ENCODE data around the gene PPA1. TPM values are rescaled to one million over a fixed set of nuclear protein-coding genes. Genes with fewer than 3 reads are reported as not detected.
"Not testable (repeated sequence)": the region's sequence is repeated elsewhere in the genome, so short reads cannot be mapped to it uniquely, and the experiment has no call there.

Gene PPA1
- total RNA-seq, 1 donor from 2014 or later, result 303 TPM

DNA sequence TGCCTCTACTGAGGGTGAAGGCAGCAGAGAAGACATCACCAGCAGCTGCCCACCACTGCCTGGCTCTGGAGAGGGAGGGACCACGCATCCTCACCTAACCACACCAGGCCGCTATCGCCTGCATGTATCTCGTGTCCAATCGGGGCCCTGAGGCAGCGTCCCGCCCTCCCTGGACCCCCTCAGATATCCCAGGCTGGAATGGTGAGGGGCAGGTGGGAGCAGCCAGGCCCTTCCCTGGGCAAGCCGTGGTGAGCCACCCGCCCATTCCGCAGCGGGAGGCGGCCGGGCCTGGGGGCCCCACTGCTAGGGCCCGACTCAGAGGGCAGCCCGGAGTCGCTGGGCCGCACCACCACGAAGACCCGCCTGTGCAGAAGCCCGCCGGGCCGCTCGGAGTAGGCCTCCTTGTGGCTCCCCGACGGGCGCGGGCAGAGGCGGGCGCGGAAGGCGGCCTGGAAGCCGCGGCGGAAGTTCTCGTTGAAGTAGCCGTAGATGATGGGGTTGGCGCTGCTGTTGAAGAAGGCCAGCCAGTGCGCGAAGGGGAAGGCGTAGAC is 21.6 kb upstream of the PPA1 start:
- no peak for DNase-seq (ENCODE audit: low read depth)

DNA sequence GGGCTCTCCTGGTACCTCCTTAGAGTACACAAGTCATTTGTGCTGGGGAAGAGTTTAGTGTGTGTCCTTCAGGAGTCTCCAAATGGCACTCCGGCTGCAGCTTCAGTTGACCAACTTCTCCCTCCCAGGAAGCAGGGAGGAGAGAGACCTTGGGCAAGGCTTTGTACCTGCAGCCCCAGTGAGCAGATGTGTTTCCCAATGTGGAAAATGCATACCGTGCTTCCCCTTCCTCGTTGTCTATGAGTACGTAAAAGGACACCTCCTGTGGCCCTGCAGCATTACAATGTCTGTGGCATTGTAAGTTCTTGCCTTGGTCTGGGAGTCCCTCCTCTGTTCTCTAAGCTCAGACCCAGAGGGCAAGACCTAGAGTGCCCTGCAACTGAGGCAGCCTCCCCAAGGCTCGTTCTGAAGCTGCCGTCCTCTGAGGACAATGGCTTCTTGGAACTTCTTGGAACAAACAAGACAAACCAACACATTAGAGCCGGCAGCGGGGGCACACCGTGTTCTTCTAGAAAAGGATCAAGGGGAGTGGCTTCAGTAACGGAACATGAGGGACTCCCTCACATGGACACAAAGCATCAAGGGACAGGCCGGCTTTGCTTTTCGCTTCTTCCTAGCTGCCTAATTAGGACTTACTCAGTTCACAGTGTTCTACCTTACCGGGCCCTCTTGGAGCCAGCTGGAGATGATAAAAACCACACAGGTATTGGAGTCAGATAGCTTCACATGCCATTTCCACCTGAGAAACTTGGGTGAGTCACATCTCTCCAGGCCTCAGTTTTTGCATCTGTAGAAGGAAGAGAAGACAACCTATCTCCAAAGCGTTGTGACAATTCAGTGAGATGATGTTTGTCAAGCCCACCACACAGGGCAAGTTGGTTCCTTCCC is 20.9 kb upstream of the PPA1 start:
- DNase-seq (ENCODE audit: low read depth), result no peak

GRCh38 chr10:70250961-70251680 is 17.9 kb upstream of the PPA1 start:
- no peak for DNase-seq (ENCODE audit: low read depth)

- DNase-seq (ENCODE audit: low read depth), result no peak
Observed at GRCh38 chr10:70247360-70247759, 14.1 kb upstream of the PPA1 start.

GRCh38 chr10:70241081-70241480 is 7.9 kb upstream of the PPA1 start:
- no peak for DNase-seq (ENCODE audit: low read depth)

DNA sequence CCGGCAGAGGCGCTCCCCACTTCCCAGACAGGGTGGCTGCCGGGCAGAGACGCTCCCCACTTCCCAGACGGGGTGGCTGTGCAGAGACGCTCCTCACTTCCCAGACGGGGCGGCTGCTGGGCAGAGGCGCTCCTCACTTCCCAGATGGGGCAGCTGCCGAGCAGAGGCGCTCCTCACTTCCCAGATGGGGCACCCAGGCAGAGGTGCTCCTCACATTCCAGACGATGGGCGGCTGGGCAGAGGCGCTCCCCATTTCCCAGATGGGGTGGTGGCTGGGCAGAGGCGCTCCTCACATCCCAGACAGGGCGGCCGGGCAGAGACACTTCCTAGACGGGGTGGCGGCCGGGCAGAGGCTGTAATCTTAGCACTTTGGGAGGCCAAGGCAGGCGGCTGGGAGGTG is 6.8 kb upstream of the PPA1 start:
- not testable (repeated sequence) for DNase-seq (ENCODE audit: low read depth)

DNA sequence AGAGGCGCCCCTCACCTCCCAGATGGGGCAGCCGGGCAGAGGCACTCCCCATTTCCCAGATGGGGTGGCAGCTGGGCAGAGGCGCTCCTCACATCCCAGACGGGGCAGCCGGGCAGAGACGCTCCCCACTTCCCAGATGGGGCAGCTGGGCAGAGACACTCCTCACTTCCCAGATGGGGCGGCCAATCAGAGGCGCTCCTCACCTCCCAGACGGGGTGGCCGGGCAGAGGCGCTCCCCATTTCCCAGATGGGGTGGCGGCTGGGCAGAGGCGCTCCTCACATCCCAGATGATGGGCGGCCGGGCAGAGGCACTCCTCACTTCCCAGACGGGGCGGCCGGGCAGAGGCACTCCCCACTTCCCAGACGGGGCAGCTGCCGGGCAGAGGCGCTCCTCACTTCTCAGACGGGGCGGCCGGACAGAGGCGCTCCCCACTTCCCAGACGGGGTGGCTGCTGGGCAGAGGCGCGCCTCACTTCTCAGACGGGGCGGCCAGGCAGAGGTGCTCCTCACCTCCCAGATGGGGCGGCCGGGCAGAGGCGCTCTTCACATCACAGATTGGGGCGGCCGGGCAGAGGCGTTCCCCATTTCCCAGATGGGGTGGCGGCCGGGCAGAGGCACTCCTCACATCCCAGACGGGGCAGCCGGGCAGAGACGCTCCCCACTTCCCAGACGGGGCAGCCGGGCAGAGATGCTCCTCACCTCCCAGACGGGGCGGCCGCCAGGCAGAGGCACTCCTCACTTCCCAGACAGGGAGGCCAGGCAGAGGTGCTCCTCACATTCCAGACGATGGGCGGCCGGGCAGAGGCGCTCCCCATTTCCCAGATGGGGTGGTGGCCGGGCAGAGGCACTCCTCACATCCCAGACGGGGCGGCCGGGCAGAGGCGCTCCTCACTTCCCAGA is 6.1 kb upstream of the PPA1 start:
- DNase-seq (ENCODE audit: low read depth), result not testable (repeated sequence)

- DNase-seq (ENCODE audit: low read depth), result not testable (repeated sequence)
Observed at GRCh38 chr10:70237958-70238536, 4.8 kb upstream of the PPA1 start.

- peak; percentile 53 for DNase-seq (ENCODE audit: low read depth)
Observed at GRCh38 chr10:70234668-70235447, 1.6 kb upstream of the PPA1 start.

- no peak for DNase-seq (ENCODE audit: low read depth)
Observed at GRCh38 chr10:70233939-70234300, 691 bp upstream of the PPA1 start.

- no peak for DNase-seq (ENCODE audit: low read depth)
Observed at GRCh38 chr10:70232859-70233108, 445 bp downstream of the PPA1 start.

DNA sequence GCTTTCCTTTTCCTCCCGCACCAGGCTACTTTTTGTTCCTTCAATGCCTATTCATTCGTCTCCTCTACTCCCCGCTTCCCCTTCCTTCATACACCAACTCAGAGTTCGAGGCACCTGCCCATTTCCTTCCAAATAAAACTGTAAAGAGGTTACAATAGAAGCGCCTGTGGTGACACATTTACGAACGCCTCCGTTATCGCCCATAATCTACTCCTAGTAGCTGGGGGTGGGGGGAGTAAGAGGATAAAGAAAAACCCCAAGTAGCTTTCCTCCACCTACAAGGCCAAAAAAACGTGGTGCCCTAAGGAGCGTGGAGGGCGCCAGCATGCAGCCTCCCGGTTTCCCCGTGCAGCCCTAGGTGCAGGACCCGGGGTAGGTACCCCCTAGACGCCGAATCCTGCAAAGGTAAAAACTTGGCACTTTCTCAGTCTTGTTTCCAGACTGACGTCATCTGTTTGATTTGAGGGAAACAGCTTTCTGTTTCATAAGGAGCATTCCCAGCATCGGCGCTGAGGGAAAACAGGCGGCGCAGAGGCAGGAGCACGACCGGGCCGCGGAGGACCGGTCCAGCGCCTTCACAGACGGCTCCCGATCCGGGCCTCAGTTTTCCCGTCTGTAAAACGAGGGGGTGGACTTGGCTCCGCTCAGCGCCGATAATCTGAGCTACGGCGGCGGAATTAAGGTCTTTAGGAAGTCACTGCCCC is 922 bp downstream of the PPA1 start:
- peak; percentile 73 for DNase-seq (ENCODE audit: low read depth)

DNA sequence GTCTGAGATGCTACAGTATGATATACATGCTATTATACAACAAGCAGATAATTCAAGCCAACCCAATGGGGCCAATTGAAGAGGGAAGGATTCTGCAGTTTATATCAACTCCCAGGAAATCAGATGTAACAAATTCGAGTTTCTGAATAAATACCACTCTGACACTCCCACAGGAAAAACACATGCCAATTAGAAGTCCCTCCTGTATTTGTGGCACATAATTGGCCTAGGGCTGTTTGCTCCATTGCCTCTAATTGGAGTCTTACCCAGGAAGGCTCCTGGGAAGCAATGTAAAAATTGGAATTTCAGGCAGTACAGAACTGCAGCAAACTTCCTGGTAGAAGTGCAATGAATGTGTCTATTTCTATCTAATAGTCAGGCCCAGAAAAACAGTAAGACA is 4.7 kb downstream of the PPA1 start:
- peak; percentile 55 for DNase-seq (ENCODE audit: low read depth)

GRCh38 chr10:70227548-70228320 is 5.5 kb downstream of the PPA1 start:
- peak; percentile 89 for DNase-seq (ENCODE audit: low read depth)

DNA sequence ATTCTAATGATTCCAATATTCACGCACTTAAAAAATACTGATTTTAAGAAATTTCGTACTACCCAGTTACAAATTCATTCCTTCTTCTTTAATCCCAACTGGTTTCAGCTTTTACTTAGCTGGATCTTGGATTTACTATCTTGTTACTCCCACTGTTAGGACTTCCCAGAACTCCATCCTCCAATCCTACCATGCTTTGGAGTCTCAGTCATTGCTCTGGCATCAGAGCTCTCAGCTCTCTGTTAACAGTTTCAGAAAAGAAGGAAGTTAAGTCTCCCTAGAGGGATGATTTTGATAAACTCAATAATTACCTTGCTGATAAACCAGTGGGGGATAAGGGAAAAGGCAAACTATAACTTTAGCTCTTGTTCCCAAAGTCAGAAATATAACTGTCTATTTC is 9.5 kb downstream of the PPA1 start:
- no peak for DNase-seq (ENCODE audit: low read depth)

DNA sequence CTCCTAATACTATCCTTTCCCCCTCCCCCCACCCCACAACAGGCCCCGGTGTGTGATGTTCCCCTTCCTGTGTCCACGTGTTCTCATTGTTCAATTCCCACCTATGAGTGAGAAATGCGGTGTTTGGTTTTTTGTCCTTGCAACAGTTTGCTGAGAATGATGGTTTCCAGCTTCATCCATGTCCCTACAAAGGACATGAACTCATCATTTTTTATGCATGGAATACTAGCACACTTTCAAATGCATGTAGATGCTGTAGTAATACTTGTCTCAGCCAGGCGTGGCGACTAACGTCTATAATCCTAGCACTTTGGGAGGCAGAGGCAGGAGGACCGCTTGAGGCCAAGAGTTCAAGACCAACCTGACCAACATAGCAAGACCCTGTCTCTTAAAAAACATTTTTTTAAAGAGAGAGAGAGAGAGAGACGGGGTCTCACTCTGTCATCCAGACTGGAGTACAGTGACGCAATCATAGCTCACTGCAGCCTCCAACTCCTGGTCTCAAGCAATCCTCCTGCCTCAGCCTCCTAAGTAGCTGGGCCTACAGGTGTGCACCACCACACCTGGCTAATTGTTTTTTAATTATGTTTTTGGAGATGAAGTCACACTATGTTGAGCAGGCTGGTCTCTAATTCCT is 10.3 kb downstream of the PPA1 start:
- DNase-seq (ENCODE audit: low read depth), result not testable (repeated sequence)

DNA sequence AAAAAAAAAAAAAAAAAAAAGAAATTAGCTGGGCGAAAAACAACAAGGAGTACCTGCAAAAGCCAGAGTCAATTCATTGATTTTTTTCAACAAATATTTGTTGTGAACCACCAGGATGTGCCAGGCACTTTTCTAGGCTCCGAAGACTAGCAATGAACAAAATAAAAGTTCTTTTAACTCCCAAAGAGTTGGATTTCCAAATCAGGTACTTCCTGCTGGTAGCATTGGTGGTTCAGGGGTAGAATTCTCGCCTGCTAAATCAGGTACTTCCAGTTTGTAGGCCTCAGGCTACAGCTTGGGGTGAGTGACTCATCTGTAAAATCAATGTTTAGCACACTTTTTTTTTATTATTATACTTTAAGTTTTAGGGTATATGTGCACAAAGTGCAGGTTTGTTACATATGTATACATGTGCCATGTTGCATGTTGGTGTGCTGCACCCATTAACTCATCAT is 10.9 kb downstream of the PPA1 start:
- DNase-seq (ENCODE audit: low read depth), result peak; percentile 80

- no peak for DNase-seq (ENCODE audit: low read depth)
Observed at GRCh38 chr10:70221030-70221429, 12.2 kb downstream of the PPA1 start.

- no peak for DNase-seq (ENCODE audit: low read depth)
Observed at GRCh38 chr10:70212879-70213278, 20.4 kb downstream of the PPA1 start.

Measured in renal cortical epithelial cell (primary cell).